22Rv1 (cell line): ENCODE results near the gene CDC42EP2.

ENCODE experiments used
- H3K27ac ChIP-seq: fragments of 450-650 bp; 2 replicates; pipeline ENCODE4 v1.5.1; 2017
- ZFX ChIP-seq: fragments of 450-650 bp; IDR thresholded peaks from 2 replicates; pipeline ENCODE4 v1.6.1; 2017; ENCODE audit warnings: antibody characterized with exemption, borderline replicate concordance
- TF ChIP-seq, protein P1 (sequence below): fragments of 450-650 bp; IDR thresholded peaks from 2 replicates; pipeline ENCODE4 v1.5.1; 2017; ENCODE audit warnings: mild to moderate bottlenecking

The CDC42EP2 gene

DNA sequence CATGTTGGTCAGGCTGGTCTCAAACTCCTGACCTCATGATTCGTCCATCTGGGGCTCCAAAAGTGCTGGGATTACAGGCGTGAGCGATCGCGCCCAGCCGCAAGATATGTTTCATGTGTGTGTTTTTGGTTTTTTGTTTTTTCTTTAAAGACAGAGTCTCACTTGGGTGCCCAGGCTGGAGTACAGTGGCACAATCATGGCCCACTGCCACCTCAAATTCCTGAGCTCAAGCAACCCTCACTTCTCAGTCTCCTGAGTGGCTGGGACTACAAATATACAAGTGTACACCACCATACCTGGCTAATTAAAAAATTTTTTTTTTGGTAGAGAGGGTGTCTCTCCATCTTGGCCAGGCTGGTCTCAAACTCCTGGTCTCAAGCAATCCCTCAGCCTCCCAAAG is 48.3 kb downstream of the CDC42EP2 start:
- no peak for TF ChIP-seq ZFX
- TF ChIP-seq, protein P1, sequence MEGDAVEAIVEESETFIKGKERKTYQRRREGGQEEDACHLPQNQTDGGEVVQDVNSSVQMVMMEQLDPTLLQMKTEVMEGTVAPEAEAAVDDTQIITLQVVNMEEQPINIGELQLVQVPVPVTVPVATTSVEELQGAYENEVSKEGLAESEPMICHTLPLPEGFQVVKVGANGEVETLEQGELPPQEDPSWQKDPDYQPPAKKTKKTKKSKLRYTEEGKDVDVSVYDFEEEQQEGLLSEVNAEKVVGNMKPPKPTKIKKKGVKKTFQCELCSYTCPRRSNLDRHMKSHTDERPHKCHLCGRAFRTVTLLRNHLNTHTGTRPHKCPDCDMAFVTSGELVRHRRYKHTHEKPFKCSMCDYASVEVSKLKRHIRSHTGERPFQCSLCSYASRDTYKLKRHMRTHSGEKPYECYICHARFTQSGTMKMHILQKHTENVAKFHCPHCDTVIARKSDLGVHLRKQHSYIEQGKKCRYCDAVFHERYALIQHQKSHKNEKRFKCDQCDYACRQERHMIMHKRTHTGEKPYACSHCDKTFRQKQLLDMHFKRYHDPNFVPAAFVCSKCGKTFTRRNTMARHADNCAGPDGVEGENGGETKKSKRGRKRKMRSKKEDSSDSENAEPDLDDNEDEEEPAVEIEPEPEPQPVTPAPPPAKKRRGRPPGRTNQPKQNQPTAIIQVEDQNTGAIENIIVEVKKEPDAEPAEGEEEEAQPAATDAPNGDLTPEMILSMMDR, result no peak

DNA sequence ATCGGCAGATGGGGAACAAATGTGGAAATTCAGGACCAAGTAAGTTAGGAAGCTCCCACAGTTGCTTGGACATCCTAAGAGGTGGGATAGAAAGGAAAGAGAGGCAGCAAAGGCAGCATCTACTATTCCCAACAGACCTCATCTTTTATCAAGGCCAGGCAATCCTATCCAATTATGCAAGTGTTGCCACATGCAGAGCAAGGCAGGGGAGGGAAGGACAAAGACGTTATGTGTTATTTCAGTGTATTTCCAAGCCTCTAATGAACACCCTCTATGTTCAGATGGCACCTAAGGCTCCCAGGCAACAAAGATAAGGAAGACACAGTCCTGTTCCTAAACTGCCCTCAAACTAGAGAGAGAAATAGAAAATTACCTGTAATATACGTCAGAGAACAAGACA is 49.1 kb downstream of the CDC42EP2 start:
- H3K27ac ChIP-seq, result no peak overlapping the region
- TF ChIP-seq, protein P1, result no peak

More for the DNA sequence above, 48.3 kb downstream of the CDC42EP2 start:
- no peak overlapping the region for H3K27ac ChIP-seq

DNA sequence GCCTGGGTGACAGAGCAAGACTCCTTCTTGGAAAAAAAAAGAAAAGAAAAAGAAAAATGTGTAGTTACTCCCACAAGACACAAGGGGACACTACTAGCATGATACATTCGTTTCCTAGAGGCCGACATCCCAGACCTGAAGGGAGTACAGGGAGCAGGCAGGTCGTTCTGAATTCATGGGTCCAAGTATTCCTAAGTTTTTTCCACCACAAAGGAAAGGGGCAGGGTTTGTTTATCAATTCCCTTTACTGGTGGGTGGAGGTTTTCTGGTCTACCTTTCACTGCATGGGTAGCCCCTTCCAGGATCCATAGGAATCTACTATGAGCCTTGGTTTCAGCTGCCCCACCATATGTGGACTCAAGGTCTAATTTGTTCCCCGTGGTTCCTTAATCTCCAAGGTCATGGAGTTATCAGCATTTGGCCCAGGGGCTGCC is 51.7 kb downstream of the CDC42EP2 start:
- TF ChIP-seq, protein P1, result peak; percentile 84
- no peak for TF ChIP-seq ZFX
- no peak overlapping the region for H3K27ac ChIP-seq

DNA sequence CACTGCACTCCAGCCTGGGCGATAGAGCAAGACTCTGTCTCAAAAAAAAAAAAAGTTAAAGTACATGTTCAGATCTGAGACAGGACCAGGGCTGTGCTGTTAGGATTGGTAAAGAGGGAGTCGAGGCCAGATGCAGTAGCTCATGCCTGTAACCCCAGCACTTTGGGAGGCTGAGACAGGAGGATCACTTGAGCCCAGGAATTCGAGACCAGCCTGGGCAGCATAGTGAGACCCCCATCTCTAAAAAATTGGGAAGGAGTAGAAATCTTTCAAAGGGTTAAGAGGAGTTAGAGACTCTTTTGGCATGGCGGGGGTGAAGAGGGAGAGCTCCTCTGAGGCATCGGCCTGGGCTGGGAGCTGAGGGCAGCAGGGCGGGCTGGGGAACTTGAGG is 56.0 kb downstream of the CDC42EP2 start:
- TF ChIP-seq, protein P1, result no peak
- no peak for TF ChIP-seq ZFX
- H3K27ac ChIP-seq, result peak overlapping the region; percentile 32; the same call in 1 of the 2 replicates
